Dendritic cell treated with granulocyte-macrophage colony-stimulating factor and Interleukin-4, amounts not matched to agents 40 ng/mL and 50 ng/mL, for 4 days (primary cell): ENCODE results near the gene ALDH8A1.
"Not testable (repeated sequence)": the region's sequence is repeated elsewhere in the genome, so short reads cannot be mapped to it uniquely, and the experiment has no call there.

Experiments
- H3K27ac Mint-ChIP-seq: one replicate; pipeline ENCODE4 v1.8.0; 2022; ENCODE audit warnings: mild to moderate bottlenecking, mixed read lengths
- H3K27me3 Mint-ChIP-seq: one replicate; pipeline ENCODE4 v1.8.0; 2022; ENCODE audit warnings: mild to moderate bottlenecking, mixed read lengths
- H3K36me3 Mint-ChIP-seq: one replicate; pipeline ENCODE4 v1.8.0; 2022; ENCODE audit warnings: low read depth, mixed read lengths
- H3K4me1 Mint-ChIP-seq: one replicate; pipeline ENCODE4 v1.8.0; 2022; ENCODE audit warnings: low read depth, mixed read lengths
- H3K4me3 Mint-ChIP-seq: one replicate; pipeline ENCODE4 v1.8.0; 2022; ENCODE audit warnings: mild to moderate bottlenecking, moderate library complexity, mixed read lengths
- H3K9me3 Mint-ChIP-seq: one replicate; pipeline ENCODE4 v1.8.0; 2022; ENCODE audit warnings: mixed read lengths
- intact Hi-C: fragments of 100-400 bp; cut with micrococcal nuclease; formaldehyde crosslinking; loops from one replicate; pipeline ENCODE4 v1.15.0; 2022

ALDH8A1 gene

DNA sequence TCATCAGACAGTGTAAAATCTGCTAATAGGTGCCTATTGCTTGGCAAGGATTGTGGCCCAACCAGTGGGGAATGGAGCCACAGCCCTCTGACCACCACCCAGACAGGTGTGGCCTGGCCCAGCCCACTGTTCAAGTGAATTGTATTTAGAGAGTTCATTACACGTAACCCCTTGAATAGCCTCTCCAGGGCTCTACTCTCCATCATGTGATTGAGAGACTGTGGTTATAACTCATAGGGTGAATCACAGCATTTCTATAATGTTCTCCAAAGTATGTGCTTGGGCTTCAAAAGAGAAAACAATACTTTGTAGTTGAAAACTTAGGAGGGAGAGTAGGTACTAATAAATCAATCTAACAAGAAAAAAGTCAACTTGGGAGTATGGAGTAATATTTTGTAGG is 38.4 kb downstream of the ALDH8A1 start:
- H3K36me3 Mint-ChIP-seq: no peaks in the 10 kb centered on the region
- no peaks in the 10 kb centered on the region for H3K9me3 Mint-ChIP-seq
- intact Hi-C loops: no loop called here
- H3K27me3 Mint-ChIP-seq: peaks cover 5% of the 10 kb centered on the region
- H3K4me3 Mint-ChIP-seq: no peak overlapping the region
- H3K27ac Mint-ChIP-seq: no peak overlapping the region
- no peaks in the 10 kb centered on the region for H3K4me1 Mint-ChIP-seq

DNA sequence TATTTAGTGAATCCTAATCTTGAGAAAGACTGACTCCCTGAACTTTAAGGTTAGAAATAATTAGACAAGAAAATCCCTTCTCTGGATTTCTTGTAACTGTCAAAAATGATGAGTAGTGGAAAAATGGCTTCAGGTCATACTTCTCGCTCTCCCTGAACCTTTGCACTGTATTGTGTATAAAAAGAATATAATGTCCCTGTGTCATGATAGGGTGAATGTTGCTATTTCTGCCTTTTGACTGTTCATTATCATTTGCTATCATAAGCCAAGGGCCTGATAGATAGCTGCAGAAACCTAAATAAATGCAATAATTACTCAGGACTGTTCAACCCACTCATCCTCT is 39.3 kb downstream of the ALDH8A1 start:
- Mint-ChIP-seq H3K9me3 (no peaks in the 10 kb centered on the region), H3K36me3 (no peaks in the 10 kb centered on the region), H3K27me3 (peaks cover 4% of the 10 kb centered on the region), H3K4me1 (no peaks in the 10 kb centered on the region), H3K4me3 (no peak overlapping the region), H3K27ac (no peak overlapping the region)
- intact Hi-C loops: no loop called here

DNA sequence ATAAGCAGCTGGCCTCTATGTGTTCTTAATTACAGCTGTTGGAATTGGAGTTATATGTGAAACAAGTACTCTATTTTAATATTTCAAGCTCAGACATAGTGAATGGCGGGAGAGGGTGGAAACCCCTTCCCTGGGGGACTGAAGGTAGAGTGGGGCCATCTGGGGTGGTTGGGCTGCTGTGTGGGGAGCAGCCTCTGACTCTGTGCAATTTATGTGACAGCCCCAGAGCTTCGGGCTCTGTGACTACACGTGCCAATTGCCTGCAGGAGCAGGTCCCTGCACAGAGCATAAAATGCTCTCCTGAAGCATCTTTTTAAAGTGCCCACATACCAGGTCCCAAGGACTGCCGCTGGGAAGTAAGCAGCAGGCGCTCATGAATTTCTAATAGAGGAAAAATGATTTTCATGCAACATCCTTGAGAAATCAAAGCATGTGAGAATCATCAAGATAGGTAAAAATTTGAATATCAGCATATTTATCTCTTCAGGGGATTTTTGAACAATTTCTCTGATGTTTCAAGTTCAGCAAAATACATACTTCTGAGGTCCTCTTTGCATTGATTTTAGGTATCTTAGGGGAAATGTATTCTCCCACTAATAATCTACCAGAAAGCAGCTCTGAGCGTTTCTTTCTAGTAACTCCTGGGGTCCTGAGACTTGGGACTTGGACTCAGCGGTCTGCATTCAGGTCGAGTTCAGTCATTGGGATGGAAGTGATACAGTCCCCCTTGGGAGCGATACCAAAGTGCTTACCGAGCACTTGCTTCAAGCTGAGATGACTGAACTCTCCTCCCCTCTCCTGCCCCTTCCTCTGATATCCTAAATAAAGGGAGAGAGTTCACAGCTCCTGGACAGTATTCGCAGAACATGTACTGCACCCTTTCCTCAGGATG is 40.0 kb downstream of the ALDH8A1 start:
- Mint-ChIP-seq H3K4me3 (no peak overlapping the region), H3K27me3 (peaks cover 4% of the 10 kb centered on the region), H3K4me1 (no peaks in the 10 kb centered on the region), H3K27ac (no peak overlapping the region), H3K36me3 (no peaks in the 10 kb centered on the region), H3K9me3 (no peaks in the 10 kb centered on the region)
- intact Hi-C loops: no loop called here

DNA sequence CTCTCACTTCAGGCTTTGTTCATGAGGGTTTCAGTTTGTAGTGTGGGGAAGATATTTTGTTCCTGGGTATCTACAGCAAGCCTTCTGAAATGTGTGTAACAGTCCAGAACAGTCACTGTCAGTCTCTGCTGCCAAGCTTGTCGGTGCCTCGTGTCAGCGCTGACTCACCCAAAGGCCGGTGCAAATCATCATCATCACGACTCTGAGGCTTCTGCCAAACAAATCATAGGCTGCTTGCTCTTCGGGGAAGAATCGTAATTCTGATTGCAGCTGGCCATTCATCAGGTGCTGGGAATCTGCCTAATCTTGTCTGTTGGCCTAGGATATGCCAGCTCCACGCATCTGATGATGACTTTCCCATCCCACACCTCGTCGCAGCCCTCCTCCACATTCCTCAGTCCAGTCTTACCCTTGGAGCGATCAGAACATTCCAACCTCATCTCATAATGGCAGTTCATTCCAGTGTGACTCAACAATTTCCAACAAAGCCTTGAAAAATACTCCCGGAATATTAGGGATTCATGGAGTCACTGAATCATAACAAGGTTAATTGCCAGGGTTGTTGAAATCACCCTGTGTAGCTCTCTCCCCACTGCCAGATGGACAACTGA is 40.9 kb downstream of the ALDH8A1 start:
- no peaks in the 10 kb centered on the region for H3K4me1 Mint-ChIP-seq
- intact Hi-C loops: no loop called here
- H3K27ac Mint-ChIP-seq: no peak overlapping the region
- H3K4me3 Mint-ChIP-seq: no peak overlapping the region
- H3K36me3 Mint-ChIP-seq: no peaks in the 10 kb centered on the region
- H3K9me3 Mint-ChIP-seq: no peaks in the 10 kb centered on the region
- H3K27me3 Mint-ChIP-seq: peaks cover 4% of the 10 kb centered on the region

DNA sequence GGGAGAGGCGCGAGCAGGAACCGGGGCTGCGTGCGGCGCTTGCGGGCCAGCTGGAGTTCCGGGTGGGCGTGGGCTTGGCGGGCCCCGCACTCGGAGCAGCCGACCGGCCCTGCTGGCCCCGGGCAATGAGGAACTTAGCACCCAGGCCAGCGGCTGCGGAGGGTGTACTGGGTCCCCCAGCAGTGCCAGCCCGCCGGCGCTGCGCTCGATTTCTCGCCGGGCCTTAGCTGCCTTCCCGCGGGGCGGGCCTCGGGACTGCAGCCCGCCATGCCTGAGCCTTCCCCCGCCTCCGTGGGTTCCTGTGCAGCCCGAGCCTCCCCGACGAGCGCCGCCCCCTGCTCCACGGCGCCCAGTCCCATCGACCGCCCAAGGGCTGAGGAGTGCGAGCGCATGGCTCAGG is 45.2 kb downstream of the ALDH8A1 start:
- H3K27me3 Mint-ChIP-seq, H3K36me3 Mint-ChIP-seq, intact Hi-C loops, H3K9me3 Mint-ChIP-seq, H3K4me1 Mint-ChIP-seq, H3K4me3 Mint-ChIP-seq, H3K27ac Mint-ChIP-seq: not testable (repeated sequence)

DNA sequence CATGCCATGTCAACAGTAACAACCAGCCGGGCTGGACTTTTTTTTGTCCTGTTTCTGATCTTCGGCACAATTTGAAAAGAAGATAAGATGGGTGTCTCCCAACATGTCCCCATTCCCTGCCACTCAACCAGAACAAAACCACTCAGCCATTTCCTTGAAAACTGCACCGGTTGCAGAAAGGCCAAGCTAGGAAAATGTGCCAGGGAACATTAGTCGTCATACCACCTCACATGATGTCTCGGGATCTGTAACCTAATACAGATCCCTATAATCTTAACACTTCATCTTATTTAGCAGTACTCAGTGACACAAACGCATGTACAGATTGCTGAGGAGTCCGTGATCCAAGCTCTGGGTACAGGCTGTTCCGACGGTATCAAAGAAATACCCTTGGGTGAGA is 46.5 kb downstream of the ALDH8A1 start:
- Mint-ChIP-seq H3K36me3 (no peaks in the 10 kb centered on the region), H3K4me1 (no peaks in the 10 kb centered on the region), H3K27me3 (no peaks in the 10 kb centered on the region), H3K4me3 (no peak overlapping the region), H3K27ac (no peak overlapping the region), H3K9me3 (no peaks in the 10 kb centered on the region)
- intact Hi-C loops: no loop called here

DNA sequence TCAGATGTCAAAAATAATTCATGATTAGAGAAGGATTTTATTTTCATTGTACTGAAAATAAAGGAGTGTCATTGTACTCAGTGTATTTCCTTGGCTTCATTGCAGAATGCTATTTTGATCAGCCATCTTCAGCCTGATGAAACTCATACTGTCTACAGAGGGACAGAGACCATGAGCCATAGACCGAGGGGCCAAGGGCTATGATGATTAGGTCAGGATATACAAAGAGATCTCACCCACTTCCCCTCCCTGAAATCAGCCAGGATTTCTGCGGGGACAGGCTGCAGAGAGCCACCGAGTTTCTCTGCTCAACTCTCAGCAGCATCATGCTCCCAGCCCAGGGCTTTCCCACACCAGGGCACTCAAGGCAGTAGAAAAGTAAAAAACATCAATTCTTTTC is 47.0 kb downstream of the ALDH8A1 start:
- intact Hi-C loops: no loop called here
- H3K4me1 Mint-ChIP-seq: no peaks in the 10 kb centered on the region
- H3K9me3 Mint-ChIP-seq: no peaks in the 10 kb centered on the region
- no peak overlapping the region for H3K27ac Mint-ChIP-seq
- H3K27me3 Mint-ChIP-seq: no peaks in the 10 kb centered on the region
- H3K36me3 Mint-ChIP-seq: no peaks in the 10 kb centered on the region
- no peak overlapping the region for H3K4me3 Mint-ChIP-seq

DNA sequence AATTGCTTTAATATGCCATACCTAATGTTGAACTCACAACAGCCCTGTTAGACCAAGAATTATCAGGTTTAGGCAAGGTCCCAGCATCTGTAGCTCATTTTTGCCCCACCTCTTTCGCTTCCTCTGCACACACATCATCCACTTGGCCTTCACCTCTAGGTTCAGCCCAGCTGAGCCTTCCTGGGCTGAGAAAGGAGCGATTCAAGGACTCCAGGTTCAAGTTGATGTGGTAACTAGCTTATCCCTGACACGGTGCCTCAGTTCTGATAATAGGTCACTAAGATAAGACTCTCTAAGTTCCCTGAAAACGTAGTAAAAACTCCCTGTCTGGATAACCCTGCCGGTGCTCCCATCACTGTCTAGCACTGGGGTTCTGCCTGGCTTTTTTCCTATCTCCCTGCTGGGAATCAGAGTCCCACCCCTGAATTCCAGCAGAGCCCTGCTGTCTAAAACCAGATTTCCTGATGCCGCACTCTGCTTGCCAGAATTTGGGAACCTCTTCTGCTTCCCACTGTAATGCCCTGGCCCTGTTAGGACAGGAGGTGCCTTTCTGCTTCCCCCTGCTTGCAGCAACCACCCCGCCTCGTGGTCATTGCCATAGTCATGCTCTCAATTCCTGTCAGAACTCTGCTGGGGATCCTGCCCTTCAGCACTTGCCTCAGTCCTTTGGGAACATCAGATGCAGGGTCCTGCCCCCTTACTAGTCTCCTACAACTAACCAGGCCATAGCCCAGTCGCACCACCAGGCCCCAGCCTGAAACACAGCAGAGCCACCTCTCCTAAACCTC is 47.6 kb downstream of the ALDH8A1 start:
- no peaks in the 10 kb centered on the region for H3K9me3 Mint-ChIP-seq
- H3K36me3 Mint-ChIP-seq: no peaks in the 10 kb centered on the region
- H3K4me3 Mint-ChIP-seq: no peak overlapping the region
- no peak overlapping the region for H3K27ac Mint-ChIP-seq
- no peaks in the 10 kb centered on the region for H3K4me1 Mint-ChIP-seq
- H3K27me3 Mint-ChIP-seq: no peaks in the 10 kb centered on the region
- intact Hi-C loops: no loop called here

DNA sequence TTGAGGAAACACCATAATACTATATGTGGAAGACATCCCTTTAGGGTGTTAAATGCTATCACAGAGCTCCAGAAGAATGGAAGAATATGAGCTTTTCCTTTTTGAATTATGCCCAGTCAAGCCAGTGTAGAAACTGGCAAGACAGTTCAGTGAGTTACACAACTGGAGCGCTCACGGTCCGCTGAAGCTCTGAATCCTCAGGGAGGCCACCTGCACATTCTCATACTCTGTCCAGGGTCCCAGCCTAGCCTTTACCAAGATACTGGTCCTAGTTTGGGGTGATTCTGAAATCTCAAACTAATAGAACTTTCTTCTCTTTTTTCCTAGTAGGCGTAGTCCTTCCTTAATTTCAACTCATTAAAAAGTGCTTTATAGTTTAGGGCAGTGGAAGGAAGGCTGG is 51.3 kb downstream of the ALDH8A1 start:
- no peaks in the 10 kb centered on the region for H3K9me3 Mint-ChIP-seq
- no peak overlapping the region for H3K27ac Mint-ChIP-seq
- no peaks in the 10 kb centered on the region for H3K4me1 Mint-ChIP-seq
- intact Hi-C loops: no loop called here
- H3K4me3 Mint-ChIP-seq: no peak overlapping the region
- no peaks in the 10 kb centered on the region for H3K36me3 Mint-ChIP-seq
- no peaks in the 10 kb centered on the region for H3K27me3 Mint-ChIP-seq

DNA sequence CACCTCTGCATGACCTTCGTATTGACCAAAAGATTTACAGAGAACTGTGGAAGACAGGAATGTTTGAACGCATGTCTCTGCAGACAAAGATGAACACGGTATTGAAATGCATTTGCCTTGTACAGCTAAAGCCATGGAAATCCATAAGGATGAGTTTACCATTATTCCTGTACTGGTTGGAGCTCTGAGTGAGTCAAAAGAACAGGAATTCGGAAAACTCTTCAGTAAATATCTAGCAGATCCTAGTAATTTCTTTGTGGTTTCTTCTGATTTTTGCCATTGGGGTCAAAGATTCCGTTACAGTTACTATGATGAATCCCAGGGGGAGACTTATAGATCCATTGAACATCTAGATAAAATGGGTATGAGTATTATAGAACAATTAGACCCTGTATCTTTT is 51.7 kb downstream of the ALDH8A1 start:
- H3K36me3 Mint-ChIP-seq, H3K4me3 Mint-ChIP-seq, H3K27ac Mint-ChIP-seq, H3K9me3 Mint-ChIP-seq, intact Hi-C loops, H3K27me3 Mint-ChIP-seq, H3K4me1 Mint-ChIP-seq: not testable (repeated sequence)

DNA sequence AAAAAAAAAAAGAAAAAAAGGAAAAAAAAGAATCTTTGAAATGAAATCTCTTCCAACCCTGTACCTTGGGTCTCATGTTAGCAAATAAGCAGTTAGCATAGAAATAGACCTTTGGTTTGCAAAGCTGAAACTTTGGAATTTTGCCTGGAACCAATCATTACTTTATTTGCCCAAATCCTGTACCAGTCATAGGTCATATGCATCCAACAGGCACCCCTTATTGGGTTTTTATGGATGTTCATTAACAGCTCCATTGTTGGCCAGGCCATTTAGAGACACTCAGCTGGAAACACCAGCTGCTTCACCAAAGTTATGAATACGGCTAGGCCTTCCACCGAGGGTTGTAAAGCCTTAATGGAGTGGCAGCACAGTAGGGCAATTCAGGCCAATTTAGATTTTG is 53.0 kb downstream of the ALDH8A1 start:
- Mint-ChIP-seq H3K27ac (no peak overlapping the region), H3K9me3 (peaks cover 10% of the 10 kb centered on the region), H3K4me3 (no peak overlapping the region), H3K4me1 (no peaks in the 10 kb centered on the region), H3K27me3 (no peaks in the 10 kb centered on the region), H3K36me3 (no peaks in the 10 kb centered on the region)
- intact Hi-C loops: no loop called here

DNA sequence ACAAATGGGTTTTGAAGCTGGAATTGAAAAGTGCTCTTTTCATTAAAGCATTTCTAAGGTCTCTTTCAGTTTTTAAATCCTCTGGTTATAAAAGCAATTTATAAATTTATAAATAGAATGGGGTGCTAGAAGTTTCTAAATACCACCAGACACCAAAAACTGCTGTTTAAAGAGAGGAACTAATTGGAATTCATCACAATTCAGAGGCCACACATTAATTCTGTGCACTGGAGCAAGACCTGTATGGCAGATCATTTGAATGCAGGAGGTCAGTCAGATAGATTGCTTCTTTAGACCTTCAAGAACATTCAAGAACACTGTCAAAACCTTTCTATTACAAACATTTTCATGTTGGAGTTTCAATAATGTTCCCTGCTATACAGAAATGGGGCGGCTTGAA is 55.1 kb downstream of the ALDH8A1 start:
- Mint-ChIP-seq H3K27ac (no peak overlapping the region), H3K9me3 (peaks cover 11% of the 10 kb centered on the region), H3K27me3 (peaks cover 4% of the 10 kb centered on the region)

DNA sequence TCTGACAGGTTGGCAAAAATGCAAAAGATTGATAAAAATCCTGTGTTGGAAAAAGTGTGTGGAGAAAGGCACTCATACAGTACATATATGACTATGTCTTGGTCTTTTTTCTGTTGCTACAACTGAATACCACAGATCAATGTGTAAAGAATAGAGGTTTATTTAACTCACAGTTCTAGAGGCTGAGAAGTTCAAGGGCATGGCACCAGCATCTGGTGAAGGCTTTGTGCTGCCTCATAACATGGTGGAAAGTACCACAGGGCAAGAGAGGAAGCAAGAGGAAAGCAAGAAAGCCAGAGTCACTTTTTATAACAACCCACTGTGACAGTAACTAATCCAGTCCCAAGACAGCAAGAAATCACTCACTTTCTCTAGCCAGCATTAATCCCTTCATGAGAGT is 57.5 kb downstream of the ALDH8A1 start:
- Mint-ChIP-seq H3K27me3 (peaks cover 4% of the 10 kb centered on the region), H3K36me3 (no peaks in the 10 kb centered on the region), H3K4me3 (no peak overlapping the region), H3K9me3 (peaks cover 11% of the 10 kb centered on the region), H3K4me1 (no peaks in the 10 kb centered on the region), H3K27ac (no peak overlapping the region)
- intact Hi-C loops: no loop called here

More for the DNA sequence above, 55.1 kb downstream of the ALDH8A1 start:
- Mint-ChIP-seq H3K4me1 (no peaks in the 10 kb centered on the region), H3K4me3 (no peak overlapping the region), H3K36me3 (no peaks in the 10 kb centered on the region)
- intact Hi-C loops: no loop called here

DNA sequence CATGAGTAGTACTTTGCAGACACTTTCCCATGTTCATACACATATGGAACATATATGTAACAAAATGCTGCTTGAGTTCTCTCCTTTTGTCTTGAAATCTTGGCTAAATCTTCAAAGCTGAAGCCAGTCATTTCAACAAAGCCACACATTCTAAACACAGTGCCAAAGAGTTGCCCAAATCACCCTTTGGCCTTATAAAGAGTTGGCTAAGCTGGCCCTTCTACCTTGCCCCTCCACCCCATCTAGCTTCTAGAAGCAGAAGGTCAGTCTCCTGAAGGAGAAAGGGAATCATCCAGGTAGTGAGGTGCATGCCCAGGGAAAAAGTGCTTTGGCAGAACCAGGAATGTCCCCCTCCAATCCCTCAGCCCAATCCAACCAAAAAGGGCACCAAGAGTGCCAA is 58.3 kb downstream of the ALDH8A1 start:
- Mint-ChIP-seq H3K36me3 (no peaks in the 10 kb centered on the region), H3K4me1 (no peaks in the 10 kb centered on the region), H3K27ac (no peak overlapping the region), H3K9me3 (peaks cover 11% of the 10 kb centered on the region), H3K4me3 (no peak overlapping the region), H3K27me3 (peaks cover 4% of the 10 kb centered on the region)
- intact Hi-C loops: no loop called here
